A549 (cell line): ENCODE data around the gene SLCO2A1.

Experiments used
- CTCF ChIP-seq: fragments of >200 bp; sonication (Bioruptor Twin); formaldehyde crosslinking; IDR thresholded peaks from 3 replicates; pipeline ENCODE4 v1.5.1; 2016
- EP300 ChIP-seq, 2 experiments: fragments of >200 bp; sonication (Bioruptor Twin); formaldehyde crosslinking; IDR thresholded peaks; 2 replicates in 1 of 2; 3 replicates in 1 of 2; pipeline ENCODE4 v1.6.1; 2016 to 2017
- KDM5A ChIP-seq: fragments of 200-600 bp; sonication (generic); IDR thresholded peaks from 2 replicates; pipeline ENCODE4 v1.6.1; 2016; ENCODE audit warnings: antibody characterized with exemption, mild to moderate bottlenecking
- MYC ChIP-seq: IDR thresholded peaks from 2 replicates; pipeline ENCODE4 v1.6.1; 2012; ENCODE audit warnings: mild to moderate bottlenecking, inconsistent platforms, low read length, improper control_type of control experiment, borderline replicate concordance
- POLR2A ChIP-seq: IDR thresholded peaks from 2 replicates; pipeline ENCODE4 v1.6.1; 2012; ENCODE audit warnings: mild to moderate bottlenecking, low read length
- RAD21 ChIP-seq, 2 experiments: fragments of >200 bp in 1 of 2; sonication (Bioruptor Twin) in 1 of 2; formaldehyde crosslinking in 1 of 2; IDR thresholded peaks in 1 of 2; conservative IDR thresholded peaks in 1 of 2; 2 replicates in 1 of 2; 3 replicates in 1 of 2; pipeline ENCODE4 v1.6.1; 2012 to 2018; ENCODE audit warnings: inconsistent platforms in 1 of 2
- SREBF2 ChIP-seq: fragments of 450-650 bp; IDR thresholded peaks from 2 replicates; pipeline ENCODE4 v1.6.1; 2014; ENCODE audit warnings: mild to moderate bottlenecking, moderate library complexity
- TF ChIP-seq, protein P1 (sequence below): fragments of >200 bp; sonication (Bioruptor Twin); formaldehyde crosslinking; IDR thresholded peaks from 3 replicates; pipeline ENCODE4 v1.6.1; 2016
- TF ChIP-seq, protein P2 (sequence below): IDR thresholded peaks from 2 replicates; pipeline ENCODE4 v1.6.1; 2012

DNA sequence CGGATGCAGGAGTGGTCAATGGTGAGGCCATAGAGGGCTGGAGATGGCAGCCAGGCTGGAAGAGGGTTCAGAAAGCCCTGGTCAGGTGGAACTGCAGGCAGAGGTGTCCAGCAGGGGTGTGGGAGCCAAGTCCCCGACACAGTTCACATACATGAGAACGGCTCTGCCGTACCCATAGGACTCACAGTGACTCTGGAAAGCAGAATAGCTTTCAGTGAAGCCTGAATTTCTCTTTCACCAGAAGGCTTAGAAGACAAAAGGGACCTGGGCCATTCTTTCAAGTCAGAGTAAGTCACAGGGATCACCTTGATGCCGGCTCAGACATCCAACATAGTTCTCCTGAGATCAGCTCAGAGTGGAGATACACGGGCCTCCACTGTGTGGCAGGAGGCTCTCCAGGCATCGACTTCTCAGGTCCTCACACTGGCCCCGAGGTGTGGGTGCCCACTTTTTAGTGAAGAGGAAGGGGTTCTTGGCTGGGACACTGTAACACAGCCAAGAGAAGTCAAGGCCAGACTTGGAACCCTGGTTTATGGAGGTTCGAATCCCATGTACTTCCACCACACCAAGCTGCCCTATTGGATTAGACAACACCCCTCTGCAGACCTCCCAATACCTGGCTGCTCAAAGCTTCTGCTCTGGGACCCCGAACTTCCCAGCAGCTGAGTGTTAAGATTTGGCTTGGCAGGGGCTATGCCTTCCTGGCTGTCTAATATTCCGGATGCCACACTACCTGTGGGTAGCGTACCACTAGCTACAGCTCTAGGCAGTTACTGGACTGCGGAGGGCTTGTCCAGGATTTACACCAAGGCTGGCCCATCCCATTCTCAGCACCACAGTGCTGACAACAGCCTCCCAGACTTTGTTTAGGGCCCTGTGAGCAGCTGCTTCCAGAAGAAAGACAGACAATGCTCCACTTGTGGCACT is 93.6 kb downstream of the SLCO2A1 start:
- TF ChIP-seq, protein P1, sequence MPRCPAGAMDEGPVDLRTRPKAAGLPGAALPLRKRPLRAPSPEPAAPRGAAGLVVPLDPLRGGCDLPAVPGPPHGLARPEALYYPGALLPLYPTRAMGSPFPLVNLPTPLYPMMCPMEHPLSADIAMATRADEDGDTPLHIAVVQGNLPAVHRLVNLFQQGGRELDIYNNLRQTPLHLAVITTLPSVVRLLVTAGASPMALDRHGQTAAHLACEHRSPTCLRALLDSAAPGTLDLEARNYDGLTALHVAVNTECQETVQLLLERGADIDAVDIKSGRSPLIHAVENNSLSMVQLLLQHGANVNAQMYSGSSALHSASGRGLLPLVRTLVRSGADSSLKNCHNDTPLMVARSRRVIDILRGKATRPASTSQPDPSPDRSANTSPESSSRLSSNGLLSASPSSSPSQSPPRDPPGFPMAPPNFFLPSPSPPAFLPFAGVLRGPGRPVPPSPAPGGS = no peak
- TF ChIP-seq, protein P2, sequence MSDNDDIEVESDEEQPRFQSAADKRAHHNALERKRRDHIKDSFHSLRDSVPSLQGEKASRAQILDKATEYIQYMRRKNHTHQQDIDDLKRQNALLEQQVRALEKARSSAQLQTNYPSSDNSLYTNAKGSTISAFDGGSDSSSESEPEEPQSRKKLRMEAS = no peak
- TF ChIP-seq KDM5A (no peak), CTCF (no peak), EP300 (IDR thresholded peaks at IDR 0.05) (no peak), RAD21 (conservative IDR thresholded peaks at IDR 0.05 in 1 of 2, IDR thresholded peaks at IDR 0.05 in 1 of 2) (no peak), POLR2A (no peak), MYC (no peak), SREBF2 (no peak)
